Natural killer cell (primary cell): ENCODE results near the gene GALNTL6. TPM values are rescaled to one million over a fixed set of nuclear protein-coding genes. Genes with fewer than 3 reads are reported as not detected.
"Not testable (repeated sequence)": the region's sequence is repeated elsewhere in the genome, so short reads cannot be mapped to it uniquely, and the experiment has no call there.

Experiments
- ATAC-seq, 3 donors: fragments of 150-1000 bp in 2 of 3; fragments of 200-7000 bp in 1 of 3; cut with Tn5 transposase; 1 replicate in 1 of 3; 2 replicates in 2 of 3; pipeline ENCODE4 v1.10.0; 2021; ENCODE audit warnings: mild to moderate bottlenecking in 2 of 3, moderate library complexity in 2 of 3
- DNase-seq, 2 donors: peaks; one replicate each; pipeline versions ENCODE4 v3.0.0 to v3.0.0-alpha.2; 2013 to 2021; ENCODE audit warnings: mixed read lengths in 1 of 2
- H3K27ac ChIP-seq: one replicate; pipeline ENCODE4 v1.5.1; 2013; ENCODE audit warnings: mild to moderate bottlenecking, low read length
- H3K27me3 ChIP-seq: one replicate; pipeline ENCODE4 v1.6.1; 2013; ENCODE audit warnings: low read length; ENCODE audit not compliant: control insufficient read depth, insufficient read depth
- H3K36me3 ChIP-seq: one replicate; pipeline ENCODE4 v1.6.1; 2013; ENCODE audit warnings: low read length; ENCODE audit not compliant: control insufficient read depth, insufficient read depth
- H3K4me1 ChIP-seq: one replicate; pipeline ENCODE4 v1.6.1; 2013; ENCODE audit warnings: low read length; ENCODE audit not compliant: control insufficient read depth, insufficient read depth
- H3K4me3 ChIP-seq: one replicate; pipeline ENCODE4 v1.5.1; 2013; ENCODE audit warnings: low read length
- H3K9me3 ChIP-seq: one replicate; pipeline ENCODE4 v1.6.1; 2013; ENCODE audit warnings: low read length; ENCODE audit not compliant: control insufficient read depth, insufficient read depth
- H3K27ac Mint-ChIP-seq, 2 donors: one replicate each; pipeline ENCODE4 v1.8.0; 2022; ENCODE audit warnings: mild to moderate bottlenecking in 2 of 2, mixed read lengths in 2 of 2, moderate library complexity in 1 of 2
- H3K27me3 Mint-ChIP-seq, 2 donors: one replicate each; pipeline ENCODE4 v1.8.0; 2022; ENCODE audit warnings: low read depth in 2 of 2, mixed read lengths in 2 of 2
- H3K36me3 Mint-ChIP-seq: one replicate; pipeline ENCODE4 v1.8.0; 2022; ENCODE audit warnings: mixed read lengths
- H3K4me1 Mint-ChIP-seq, 2 donors: one replicate each; pipeline ENCODE4 v1.8.0; 2022; ENCODE audit warnings: mixed read lengths in 2 of 2
- H3K4me3 Mint-ChIP-seq: one replicate; pipeline ENCODE4 v1.8.0; 2022; ENCODE audit warnings: mild to moderate bottlenecking, moderate library complexity, mixed read lengths
- H3K9me3 Mint-ChIP-seq, 2 donors: one replicate each; pipeline ENCODE4 v1.8.0; 2022; ENCODE audit warnings: mixed read lengths in 2 of 2
- CTCF ChIP-seq: fragments of 200-600 bp; IDR thresholded peaks from one replicate; pipeline ENCODE4 v1.8.0; 2022; ENCODE audit warnings: antibody characterized with exemption
- WGBS: methylation state at CpG from one replicate; pipeline ENCODE4 v1.1.7; 2013; ENCODE audit warnings: missing lambda C conversion rate; ENCODE audit not compliant: insufficient coverage; 5-methylcytosine and 5-hydroxymethylcytosine counted together
- intact Hi-C: fragments of 100-400 bp; cut with micrococcal nuclease; formaldehyde crosslinking; loops from one replicate; pipeline ENCODE4 v1.14.2; 2022
- total RNA-seq, 4 donors: library from RNA; stranded (reverse); fragments of 120-200 nt in 1 of 4; gene quantifications; one replicate each; pipeline versions ENCODE4 v1.2.3 to v1.2.4, GENCODE V29; 2013 to 2022

Gene GALNTL6
- total RNA-seq, 3 donors from 2014 or later (not counting 1 experiment from before 2014, with no cell fraction given), result not detected

GRCh38 chr4:172953896-172954568 lies 1140.8 kb downstream of the GALNTL6 start:
- Histone ChIP-seq H3K27ac (no peak overlapping the region), H3K27me3 (no peaks in the 10 kb centered on the region), H3K36me3 (no peaks in the 10 kb centered on the region), H3K9me3 (no peaks in the 10 kb centered on the region), H3K4me1 (no peaks in the 10 kb centered on the region), H3K4me3 (no peak overlapping the region)
- Mint-ChIP-seq H3K9me3 (peaks cover 0 to 2% of the 10 kb centered on the region in 2 donors), H3K4me1 (no peaks in the 10 kb centered on the region), H3K36me3 (no peaks in the 10 kb centered on the region), H3K4me3 (no peak overlapping the region), H3K27me3 (no peaks in the 10 kb centered on the region), H3K27ac (no peak overlapping the region)
- ATAC-seq (no peak), DNase-seq (no peak)
- TF ChIP-seq CTCF, result no peak
- WGBS, result 83% methylated on average over 5 of the region's 5 CpGs
- intact Hi-C loops, result no loop called here

DNA sequence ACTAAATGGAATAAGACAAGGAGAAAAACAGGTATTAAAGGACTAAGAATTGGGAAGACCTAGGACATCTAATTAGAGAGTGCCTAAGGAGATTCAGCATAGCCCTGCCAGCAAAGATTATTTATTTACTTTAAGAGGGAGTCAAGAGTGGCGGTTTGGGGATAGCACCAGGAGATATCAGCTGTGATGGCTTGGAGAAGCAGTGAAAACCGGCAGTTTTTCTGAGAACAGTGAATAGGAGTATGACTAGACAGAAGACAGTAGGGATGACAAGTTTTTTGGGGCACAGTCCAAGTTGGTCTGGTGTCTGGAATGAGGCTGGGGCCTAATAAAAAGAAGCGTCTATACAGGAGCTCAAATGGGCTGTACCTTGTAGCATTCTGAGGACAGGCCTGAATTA lies 1143.1 kb downstream of the GALNTL6 start:
- ATAC-seq, H3K4me1 ChIP-seq, H3K36me3 ChIP-seq, H3K9me3 Mint-ChIP-seq, H3K27ac Mint-ChIP-seq, H3K4me3 Mint-ChIP-seq, intact Hi-C loops, H3K9me3 ChIP-seq, H3K27me3 Mint-ChIP-seq, H3K27ac ChIP-seq, DNase-seq, H3K4me1 Mint-ChIP-seq, H3K4me3 ChIP-seq, H3K27me3 ChIP-seq, H3K36me3 Mint-ChIP-seq: not testable (repeated sequence)
- 90% methylated on average over 3 of the region's 3 CpGs for WGBS

- H3K4me3 Mint-ChIP-seq, result no peak overlapping the region
Observed at GRCh38 chr4:172957216-172957615, 1144.0 kb downstream of the GALNTL6 start.

More at GRCh38 chr4:172957216-172957615, 1144.0 kb downstream of the GALNTL6 start:
- no peak overlapping the region for H3K27ac ChIP-seq
- no peaks in the 10 kb centered on the region for H3K36me3 ChIP-seq
- DNase-seq (no peak), ATAC-seq (no peak)
- 86% methylated on average over 4 of the region's 4 CpGs for WGBS
- no peak for TF ChIP-seq CTCF
- intact Hi-C loops, result no loop called here
- no peaks in the 10 kb centered on the region for H3K4me1 Mint-ChIP-seq
- H3K9me3 Mint-ChIP-seq, result peaks cover 0 to 4% of the 10 kb centered on the region in 2 donors
- no peak overlapping the region for H3K27ac Mint-ChIP-seq
- no peaks in the 10 kb centered on the region for H3K27me3 ChIP-seq
- no peaks in the 10 kb centered on the region for H3K4me1 ChIP-seq
- H3K9me3 ChIP-seq, result no peaks in the 10 kb centered on the region
- H3K36me3 Mint-ChIP-seq, result no peaks in the 10 kb centered on the region
- no peak overlapping the region for H3K4me3 ChIP-seq
- H3K27me3 Mint-ChIP-seq, result no peaks in the 10 kb centered on the region
